Uterus (tissue), 2 donors: ENCODE data around the gene HSBP1.

Experiments
- POLR2A ChIP-seq, 2 donors: fragments of 450-650 bp; IDR thresholded peaks; one replicate each; pipeline ENCODE4 v1.6.1; 2016; ENCODE audit warnings: antibody characterized with exemption in 2 of 2, mild to moderate bottlenecking in 1 of 2, moderate library complexity in 1 of 2
- TF ChIP-seq, protein P1 (sequence below), 4 experiments: fragments of 200-600 bp in 2 of 4; fragments of 450-650 bp in 2 of 4; sonication (generic) in 2 of 4; IDR thresholded peaks; one replicate each; pipeline ENCODE4 v1.5.1; 2016 to 2019; ENCODE audit warnings: antibody characterized with exemption in 4 of 4, mild to moderate bottlenecking in 2 of 4, moderate library complexity in 1 of 4

DNA sequence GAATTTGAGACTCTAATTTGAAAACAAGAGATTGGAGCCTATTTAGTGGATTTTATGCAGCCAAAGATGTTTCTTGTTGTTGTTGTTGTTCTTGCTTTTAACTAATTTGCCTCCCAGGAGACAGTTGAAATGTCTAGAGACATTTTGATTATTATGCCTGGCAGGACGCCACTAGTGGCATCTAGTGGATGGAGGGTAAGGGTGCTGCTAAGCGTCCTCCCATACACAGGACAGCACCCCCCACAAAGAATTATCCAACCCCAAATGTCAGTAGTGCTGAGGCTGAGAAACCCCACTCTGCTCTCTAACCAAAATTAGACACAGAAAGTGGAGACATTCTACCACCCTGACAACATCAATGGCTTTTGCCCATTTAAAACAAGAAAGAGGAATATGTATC, 15.4 kb upstream of the HSBP1 start:
- TF ChIP-seq POLR2A (IDR thresholded peaks at IDR 0.05), result no peak
- TF ChIP-seq, protein P1, sequence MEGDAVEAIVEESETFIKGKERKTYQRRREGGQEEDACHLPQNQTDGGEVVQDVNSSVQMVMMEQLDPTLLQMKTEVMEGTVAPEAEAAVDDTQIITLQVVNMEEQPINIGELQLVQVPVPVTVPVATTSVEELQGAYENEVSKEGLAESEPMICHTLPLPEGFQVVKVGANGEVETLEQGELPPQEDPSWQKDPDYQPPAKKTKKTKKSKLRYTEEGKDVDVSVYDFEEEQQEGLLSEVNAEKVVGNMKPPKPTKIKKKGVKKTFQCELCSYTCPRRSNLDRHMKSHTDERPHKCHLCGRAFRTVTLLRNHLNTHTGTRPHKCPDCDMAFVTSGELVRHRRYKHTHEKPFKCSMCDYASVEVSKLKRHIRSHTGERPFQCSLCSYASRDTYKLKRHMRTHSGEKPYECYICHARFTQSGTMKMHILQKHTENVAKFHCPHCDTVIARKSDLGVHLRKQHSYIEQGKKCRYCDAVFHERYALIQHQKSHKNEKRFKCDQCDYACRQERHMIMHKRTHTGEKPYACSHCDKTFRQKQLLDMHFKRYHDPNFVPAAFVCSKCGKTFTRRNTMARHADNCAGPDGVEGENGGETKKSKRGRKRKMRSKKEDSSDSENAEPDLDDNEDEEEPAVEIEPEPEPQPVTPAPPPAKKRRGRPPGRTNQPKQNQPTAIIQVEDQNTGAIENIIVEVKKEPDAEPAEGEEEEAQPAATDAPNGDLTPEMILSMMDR (IDR thresholded peaks at IDR 0.05), result no peak
